Measurements from ENCODE around the gene UMODL1.
"Not testable (repeated sequence)": the region's sequence is repeated elsewhere in the genome, so short reads cannot be mapped to it uniquely, and the experiment has no call there.

Gene UMODL1

DNA sequence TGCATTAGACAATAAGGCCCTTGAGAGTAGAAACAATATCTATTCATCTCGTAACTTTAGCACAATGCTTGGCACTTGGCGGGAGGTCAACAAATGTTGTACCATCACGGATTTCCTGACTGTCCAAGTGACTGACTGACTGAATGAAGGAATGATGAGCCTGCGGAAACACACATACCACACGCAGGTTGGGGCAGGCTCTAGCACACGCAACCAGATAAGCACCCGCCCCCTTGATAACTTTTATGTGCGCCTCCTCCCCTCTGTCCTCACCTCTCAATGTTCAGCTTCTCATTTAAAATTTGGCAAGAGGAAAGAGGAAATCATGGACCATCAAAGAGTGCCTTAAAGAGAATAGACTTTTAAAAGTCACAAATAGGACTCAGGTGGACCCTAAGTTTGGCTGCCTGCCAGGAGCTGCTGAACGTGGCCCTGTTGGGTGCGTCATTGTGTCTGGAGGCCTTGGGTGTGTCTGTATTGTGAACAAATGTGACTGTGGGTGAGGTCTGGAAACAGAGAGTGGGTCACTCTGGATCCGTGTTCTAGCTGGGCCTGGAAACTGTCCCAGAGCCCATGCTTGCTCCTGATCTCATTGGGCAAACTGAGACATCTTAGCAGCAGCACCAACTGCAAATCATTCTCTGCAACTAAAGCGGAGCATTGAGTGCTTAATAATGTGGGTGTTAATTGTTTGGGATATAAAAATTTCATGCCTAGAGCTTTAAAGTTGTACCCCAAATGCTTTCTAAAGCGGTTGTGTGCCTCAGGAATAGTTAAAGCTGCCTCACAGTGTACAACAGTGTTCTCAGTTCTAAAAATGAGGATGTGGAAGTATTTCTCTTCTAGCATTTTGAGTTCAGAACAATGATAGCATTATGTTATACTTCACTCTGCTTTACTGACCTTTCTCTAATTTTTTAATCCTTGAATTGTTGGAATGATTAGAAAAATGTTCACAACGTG lies 100.3 kb downstream of the UMODL1 start:
- no peak for DNase-seq

DNA sequence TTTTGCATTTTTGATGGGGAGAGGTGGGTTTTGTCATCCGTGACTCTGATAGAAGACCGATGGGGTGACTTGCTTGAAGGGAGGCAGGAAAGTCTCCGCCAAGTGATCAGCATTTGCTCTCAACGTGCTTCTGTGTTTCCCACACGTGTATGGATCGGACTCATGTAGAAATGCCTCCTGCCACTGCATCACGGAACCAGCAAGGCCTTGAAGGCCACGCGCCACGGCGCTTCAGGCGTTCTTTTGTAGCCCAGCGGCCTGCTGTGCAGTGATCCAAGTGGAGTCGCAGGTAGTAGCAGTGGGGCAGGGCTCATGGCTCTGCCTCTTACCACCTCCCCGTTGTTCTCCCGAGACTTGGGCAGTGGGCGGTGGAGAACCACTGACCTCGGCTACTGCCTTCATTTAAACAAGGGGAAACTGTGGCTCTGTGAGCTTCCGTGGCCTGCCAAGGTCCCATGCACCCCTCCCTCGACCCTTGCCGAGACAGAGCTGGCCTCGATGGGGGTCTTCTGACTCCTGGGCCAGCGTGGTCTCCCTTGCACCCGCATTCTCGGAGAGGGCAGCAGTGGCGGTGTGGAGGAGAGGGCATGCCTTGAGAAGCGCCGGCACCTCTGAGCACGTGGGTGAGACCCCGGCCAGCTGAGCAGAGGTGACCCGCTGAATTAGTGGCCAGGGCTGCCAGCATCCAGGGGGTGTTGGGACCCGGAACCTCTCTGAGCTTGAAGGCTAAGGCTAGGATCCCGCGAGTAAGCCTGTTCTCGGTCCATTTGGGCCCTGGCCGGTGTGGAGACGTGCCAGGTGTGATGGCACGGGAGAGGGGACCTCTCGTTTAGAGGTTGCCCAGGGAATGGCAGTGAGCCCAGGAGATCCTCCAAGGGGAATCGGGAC lies 101.7 kb downstream of the UMODL1 start:
- no peak for DNase-seq

DNA sequence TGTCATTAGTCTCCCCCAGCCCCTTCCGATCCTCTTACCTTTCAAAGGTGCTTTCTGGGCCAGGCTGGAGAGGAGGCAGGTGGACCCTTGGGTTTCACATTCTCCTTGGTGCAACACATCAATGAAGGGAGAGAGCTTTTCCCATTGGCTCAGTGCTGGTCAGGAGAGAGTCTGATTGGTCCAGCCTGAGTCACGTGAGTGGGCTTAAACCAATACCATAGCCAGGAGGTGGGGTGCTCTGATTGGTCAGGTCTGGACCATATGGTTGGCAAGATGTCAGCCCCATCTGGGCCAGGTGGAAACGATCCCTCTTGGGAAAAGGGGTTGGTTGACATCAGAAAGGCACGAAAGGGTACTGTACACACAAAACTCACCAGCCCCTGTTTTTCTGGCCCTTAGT lies 103.1 kb downstream of the UMODL1 start:
- no peak for DNase-seq

DNA sequence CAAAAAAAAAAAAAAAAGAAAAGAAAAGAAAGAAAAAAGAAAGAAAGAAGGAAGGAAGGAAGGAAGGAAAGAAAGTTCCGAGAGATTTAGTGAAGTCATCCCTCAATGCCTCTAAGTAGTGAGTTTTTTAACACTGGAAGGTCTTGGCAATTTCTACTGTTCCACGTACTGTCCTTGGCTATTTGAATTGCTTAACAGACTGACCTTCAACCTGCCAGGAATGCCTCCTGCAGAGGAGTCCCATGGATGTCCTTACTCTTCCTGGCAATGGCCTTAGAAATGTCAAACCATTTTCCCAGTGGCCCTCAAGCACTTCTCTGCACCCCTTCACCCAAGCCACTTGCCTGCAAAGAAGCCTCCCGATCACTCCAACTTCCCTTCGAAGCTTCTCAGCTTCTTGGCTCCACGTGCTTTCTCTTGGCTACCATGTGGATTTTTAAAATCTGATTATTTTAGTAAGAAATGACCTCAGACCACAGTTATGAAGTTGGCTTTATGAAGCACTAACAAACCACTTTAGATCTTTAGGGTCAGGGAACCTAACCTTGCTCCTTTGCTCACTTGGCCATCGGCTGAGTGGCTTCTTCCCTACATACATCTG lies 104.1 kb downstream of the UMODL1 start:
- DNase-seq, result no peak

DNA sequence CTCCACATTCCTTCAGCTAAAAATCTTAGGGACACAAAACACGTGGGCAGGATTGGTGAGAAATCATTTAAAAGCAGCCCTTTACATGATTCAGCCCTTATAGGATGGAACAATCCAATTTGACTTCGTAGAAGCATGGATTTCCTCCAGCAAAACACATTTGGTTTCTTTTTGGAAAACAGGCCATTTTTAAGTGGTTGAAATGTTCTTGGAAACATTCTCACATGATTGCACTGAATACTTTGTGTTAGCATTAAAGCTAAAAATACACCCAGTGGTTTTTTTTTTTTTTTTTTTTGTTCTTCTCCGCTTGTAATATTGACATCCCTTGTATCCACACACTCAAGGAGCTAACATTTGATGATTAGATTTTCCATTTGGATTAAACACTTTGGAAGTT lies 105.7 kb downstream of the UMODL1 start:
- no peak for DNase-seq

DNA sequence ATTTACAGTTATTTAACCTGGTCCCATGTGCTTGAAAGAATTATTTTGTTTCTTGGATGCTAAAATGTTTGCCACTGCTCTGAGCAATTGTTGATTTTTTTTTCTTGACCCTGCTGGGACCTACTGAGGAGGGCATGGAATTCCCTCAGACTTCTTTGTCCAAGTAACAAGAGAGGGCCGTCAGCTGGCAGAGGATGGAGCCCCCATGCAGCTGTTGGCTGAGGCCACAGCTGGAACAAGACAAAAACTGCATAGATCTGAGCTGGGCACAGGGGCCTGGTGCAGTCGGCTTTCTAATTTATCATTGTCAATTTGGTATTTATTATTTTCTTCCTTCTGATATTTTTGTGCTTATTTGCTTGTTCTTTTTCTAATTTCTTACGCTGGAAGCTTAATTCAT lies 108.2 kb downstream of the UMODL1 start:
- no peak for DNase-seq

DNA sequence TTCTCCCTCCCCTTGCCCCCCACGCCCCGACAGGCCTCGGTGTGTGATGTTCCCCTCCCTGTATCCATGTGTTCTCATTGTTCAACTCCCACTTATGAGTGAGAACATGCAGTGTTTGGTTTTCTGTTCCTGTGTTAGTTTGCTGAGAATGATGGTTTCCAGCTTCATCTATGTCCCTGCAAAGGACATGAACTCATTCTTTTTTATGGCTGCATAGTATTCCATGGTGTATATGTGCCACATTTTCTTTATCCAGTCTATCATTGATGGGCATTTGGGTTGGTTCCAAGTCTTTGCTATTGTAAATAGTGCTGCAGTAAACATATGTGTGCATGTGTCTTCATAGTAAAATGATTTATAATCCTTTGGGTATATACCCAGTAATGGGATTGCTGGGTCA lies 108.9 kb downstream of the UMODL1 start:
- not testable (repeated sequence) for DNase-seq

DNA sequence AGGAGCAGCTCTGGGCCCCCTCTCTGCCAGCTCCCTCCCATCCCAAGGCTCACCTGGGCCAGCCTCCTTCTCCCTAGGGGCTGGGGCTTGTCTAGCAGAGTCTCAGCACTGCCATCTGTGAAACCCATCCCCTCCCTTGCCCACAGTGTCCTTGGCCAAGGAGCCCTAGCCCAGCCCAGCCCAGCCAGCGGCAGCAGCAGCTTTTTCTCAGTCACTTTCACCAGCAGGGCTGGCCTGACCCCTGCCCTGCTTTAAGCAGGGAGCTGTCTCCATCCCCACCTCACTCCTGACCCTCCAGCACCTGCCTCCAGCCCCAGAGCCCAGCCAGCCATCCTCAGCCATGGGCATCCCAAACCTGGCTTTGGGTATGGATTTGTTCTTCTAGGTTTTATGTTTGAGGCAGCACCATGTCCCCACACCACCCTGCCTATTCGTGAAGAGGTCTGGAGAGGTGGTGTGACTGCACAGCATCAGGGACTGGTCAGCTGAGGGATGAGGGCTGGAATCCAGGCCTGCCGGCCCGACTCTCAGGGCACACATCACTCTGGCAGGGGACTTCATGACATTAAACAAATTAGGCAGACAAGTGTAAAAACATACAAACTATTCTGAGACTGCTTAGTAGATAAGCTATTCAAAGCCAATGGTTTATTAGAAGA lies 111.7 kb downstream of the UMODL1 start:
- no peak for DNase-seq

DNA sequence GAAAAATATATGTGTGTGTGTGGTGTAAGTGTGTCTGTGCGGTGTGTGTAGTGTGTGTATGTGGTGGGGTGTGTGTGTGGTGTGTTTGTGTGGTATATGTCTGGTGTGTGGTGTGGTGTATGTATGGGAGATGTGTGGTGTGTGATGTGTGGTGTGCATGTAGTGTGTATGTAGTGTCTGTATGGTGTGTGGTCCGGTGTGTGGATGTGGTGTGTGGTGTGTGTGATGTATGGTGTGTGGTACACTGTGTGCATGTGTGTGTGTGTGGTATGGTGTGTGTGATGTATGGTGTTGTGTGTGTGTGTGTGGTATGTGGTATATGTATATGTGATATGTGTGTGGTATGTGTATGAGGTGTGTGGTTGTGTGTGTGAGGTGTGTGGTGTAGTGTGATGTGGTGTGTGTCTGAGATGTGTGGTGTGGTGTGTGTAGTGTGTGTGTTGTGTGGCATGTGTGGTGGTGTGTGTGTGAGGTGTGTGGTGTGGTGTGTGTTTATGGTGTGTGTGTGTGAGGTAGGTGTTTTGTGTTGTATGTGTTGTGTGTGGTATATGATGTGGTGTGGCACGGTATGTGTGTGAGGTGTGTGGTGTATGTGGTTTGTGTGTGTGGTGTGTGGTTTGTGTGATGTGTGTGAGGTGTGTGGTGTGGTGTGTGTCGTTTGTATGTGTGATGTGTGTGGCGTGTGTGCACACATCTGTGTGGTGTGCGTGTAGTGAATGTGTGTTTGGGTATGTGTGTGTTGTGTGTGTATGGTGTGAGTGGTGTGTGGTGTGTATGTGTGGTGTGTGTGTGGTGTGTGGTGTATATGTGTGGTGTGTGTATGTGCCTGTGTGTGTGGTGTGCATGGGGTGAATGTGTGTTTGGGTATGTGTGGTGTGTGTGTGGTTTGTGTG lies 112.5 kb downstream of the UMODL1 start:
- no peak for DNase-seq

DNA sequence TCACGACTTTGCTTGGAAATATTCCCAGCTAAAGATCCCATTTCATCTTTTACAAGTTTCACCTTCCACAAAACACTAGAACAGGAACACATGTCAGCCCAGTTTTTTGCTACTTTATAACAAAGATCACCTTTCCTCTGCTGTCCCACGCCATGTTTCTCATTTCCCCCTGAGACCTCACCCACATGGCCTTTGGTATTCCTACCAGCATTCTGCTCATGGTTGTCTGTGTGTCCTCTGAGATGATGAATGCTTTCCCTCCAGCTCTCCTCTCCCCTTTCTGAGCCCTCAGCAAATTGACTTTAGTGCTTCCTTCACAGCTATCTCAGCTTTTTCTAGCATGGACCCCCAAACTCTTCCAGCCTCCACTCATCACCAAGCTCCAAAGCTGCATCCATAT lies 115.5 kb downstream of the UMODL1 start:
- DNase-seq, result no peak

DNA sequence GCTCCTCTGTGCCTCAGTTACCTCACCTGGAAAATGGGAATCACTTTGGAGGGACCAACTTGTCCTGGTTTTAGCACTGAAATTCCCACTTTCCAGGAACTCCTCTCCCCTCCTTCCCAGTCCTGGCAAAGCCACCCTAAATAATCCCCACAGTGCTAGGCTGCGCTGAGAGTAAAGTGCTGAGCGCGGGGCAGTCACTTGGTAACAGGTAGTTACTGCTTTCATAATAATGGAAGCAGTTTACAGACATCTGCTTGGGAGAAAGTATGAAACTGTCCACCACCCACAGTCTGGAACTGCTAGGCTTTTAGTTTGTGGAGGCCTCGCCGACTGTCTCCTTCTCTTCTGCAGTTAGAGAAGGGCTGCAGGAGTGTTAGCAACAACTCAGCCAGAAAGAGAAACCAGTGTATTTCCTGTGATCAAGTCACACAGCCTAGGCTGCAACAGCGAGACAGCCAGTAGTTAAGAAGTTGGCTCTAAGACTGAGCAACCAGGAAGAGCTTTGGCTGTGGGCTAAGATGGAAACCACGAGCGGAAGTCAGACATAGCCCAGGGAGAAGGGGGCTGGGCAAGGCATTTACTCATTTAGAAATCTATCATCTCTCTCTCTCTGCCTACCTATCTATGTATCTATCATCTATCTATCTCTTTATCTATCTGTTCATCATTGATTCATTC lies 117.0 kb downstream of the UMODL1 start:
- DNase-seq, result peak; percentile 62

DNA sequence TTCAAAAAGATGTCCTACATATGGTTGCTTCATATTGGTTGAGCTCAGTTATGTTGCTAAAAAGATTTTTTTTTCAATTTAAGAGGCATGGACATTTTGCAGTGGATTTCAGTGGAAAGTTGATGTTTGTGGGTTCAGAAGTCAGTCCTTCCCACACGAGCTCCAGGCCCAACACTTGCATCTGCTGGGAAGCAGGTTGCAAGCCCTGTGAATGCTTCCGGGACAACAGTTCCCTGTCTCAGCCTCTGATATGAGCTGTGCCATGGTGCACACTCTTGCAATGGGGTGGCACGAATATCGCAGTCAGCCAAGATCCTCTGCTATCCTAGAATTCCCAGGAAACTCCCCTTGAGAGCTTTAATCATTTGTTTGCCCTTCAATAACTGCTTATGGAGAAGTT lies 117.5 kb downstream of the UMODL1 start:
- no peak for DNase-seq

DNA sequence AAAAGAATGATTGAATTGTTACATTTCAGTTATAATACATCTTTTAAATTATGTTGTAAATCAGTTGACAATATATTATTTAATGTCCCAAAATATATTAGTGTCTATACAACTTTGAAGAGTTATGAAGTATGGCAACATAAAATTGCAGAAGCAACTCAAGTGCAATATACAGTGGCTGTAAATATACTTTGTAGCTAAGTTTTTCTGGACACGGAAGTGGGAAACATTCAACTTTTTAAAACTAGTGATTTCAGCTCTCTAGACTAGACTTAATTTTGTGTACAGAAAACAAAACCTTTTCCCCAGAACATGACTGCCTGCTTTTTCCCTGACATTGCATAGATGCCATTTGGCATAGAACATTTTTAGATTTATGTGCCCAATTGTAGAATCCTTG lies 118.3 kb downstream of the UMODL1 start:
- no peak for DNase-seq

DNA sequence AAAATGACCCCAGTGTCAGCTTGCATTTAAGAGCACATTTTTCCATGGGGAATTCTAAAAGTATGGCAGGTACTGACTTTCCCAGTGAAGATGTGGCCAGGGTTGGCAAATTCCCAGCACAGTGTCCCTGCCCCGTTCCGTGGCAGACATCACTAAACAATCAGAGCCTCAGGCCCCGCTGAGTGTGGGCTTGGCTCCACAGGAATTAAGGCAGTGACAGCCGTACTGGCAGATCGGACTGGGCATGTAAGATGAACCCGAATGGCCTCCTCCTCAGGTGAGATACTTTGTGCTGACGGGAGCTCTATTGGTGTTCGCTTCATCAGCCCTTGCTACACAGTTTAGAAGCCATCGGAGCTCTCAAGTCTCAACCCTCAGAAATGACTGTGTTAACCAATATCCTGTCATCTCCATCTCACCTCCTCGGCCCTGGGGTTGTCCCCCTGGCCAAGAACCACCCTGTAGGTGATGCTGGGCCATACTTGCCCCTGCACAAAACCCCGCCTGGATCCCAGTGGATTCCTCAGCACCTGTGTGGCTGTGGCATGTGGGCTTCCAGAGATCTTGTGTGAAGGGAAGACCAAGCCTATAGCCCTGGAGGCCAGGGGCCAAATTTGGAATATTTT lies 118.9 kb downstream of the UMODL1 start:
- no peak for DNase-seq

DNA sequence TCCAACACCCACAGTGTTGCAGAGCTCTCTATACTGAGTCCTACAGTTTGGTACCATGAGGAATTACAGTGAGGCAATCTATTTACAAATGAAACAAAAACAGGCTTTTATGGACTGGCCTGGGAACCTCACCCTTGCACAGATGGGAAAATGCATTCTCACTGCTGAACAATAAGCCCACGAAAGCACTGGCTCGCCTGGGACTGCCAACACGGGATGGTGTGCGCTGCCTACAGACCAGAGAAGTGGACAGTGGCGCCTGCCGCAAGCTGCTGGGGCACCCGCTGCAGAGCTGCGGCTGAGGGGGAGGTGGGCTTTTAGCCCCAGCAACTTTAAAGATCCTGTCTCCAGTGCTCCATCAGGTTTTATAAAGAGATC lies 119.4 kb downstream of the UMODL1 start:
- DNase-seq, result no peak

DNA sequence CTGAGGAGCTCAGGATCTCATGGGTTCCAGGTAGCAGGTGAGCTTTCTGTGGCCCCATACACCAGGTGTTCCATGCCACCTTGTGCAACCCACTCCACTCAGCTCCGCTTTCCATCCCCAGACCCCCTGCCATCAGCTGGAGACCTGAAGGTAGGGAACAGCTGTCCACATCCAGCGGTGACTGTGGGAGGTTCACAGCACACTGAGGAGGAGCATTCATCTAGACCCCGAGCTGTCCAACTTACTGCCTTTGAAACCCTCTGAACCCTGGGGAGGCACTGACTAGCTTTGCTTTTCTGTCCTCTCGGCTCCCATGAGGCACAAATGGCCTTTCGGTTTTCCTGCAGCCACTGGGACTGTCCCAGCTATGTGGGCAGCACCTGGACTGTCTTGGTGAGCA lies 119.9 kb downstream of the UMODL1 start:
- no peak for DNase-seq

DNA sequence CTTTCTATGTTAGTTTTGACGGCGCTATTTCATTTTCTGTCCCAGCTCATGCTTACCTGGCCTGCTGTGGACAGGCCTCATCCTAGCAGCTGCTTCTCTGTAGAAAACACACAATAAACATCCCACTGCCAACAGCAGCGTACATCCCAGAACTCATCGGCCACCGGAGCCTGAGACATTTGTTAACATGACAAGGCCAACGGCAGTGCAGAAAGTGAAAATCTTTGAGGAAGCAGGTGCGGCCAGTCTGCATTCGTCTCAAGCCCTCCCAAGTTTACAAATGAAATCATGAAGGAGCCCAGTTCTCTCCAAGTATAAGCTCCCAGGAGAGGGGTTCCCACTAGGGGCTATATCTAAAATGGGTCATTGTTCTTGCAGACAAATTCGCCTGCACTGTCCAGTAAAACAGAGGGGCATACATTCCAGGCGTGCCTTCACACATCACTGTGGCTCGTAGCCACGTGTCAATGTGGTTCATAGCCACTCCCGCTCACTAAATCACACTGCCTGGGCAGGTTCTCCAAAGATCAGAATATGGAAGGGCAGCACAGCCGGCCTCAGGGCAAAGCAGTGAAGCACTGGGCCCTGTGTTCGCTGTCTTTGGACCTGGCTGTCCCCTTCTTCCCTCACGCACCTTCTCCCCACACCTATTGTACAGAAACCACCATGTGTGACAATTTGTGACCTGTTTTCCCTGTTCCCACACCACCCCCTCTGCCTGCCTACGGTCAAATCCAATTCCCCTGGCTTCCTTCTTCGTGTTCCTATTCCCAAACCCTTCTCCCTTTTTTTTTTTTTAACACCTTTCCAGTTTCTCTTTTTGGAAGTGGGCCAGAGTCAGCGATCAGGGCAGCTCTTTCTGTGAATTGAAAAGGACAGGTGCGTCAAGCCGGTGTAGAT lies 120.8 kb downstream of the UMODL1 start:
- no peak for DNase-seq

Data from SIG-M5 (cell line).